ENCODE results near the gene PIK3C2B.

DNA sequence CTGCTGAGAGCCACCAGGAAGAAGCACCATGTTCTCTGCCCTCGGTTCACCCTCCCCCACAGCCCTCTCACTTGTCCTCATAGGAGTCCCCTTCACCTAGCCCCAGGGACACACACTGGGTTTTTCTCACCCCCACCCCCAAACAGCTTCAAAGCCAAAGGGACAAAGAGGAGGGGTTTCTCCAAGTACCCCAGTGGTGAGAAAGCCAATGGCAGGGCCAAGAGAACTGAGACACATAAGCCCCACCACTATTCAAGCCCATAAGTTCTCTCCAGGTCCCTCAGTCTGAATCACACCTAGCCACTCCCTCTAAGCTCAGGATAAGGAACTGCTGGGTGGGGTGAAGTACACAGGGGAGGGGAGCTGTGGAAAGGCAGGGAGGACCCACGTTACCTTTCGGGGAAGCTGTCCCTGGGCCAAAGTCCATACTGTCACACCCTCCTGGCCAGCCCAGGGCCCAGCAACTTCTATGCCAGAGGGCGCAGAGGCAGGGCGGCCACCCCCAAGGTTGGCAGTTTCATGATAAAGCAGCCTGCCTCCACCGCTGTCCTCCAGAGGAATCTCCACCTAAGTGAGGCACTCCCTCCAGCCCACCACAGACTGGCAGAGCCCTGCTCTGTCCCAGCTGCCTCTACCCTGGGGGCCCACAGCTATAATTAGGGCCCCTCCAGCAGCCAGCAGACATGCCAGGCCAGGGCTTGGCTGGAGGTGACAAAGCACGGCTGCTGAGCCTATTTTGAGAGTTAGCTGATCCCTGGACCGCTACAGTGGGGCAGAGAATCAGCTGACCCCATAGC is 43.9 kb downstream of the PIK3C2B start:
- TF ChIP-seq CTCF (optimal IDR thresholded peaks at IDR 0.05 in 1 of 3, IDR thresholded peaks at IDR 0.05 in 1 of 3, conservative IDR thresholded peaks at IDR 0.05 in 1 of 3; ENCODE audit: extremely low read depth in 1 of 3, insufficient read depth in 2 of 3, low read length in 3 of 3), result no peak
- TF ChIP-seq EZH2 (IDR thresholded peaks at IDR 0.05; ENCODE audit: low read length), result no peak

Measured in keratinocyte (primary cell).